ENCODE results near the gene TOMM5. TPM values are rescaled to one million over a fixed set of nuclear protein-coding genes. Genes with fewer than 3 reads are reported as not detected.

The TOMM5 gene
- total and polyA plus RNA-seq, 2 donors (not counting 1 experiment from before 2014, with no cell fraction given), result 113 to 162 TPM

GRCh38 chr9:37620396-37620795 is 28.0 kb upstream of the TOMM5 start:
- Histone ChIP-seq H3K4me3 (replicated peaks in 1 of 4; ENCODE audit: control extremely low read depth in 1 of 4, insufficient read depth in 1 of 4, low read depth in 3 of 4, low read length in 4 of 4) (no peak overlapping the region), H3K36me3 (ENCODE audit: control insufficient read depth, insufficient read depth, low read length) (no peaks in the 10 kb centered on the region), H3K9me3 (ENCODE audit: control insufficient read depth, insufficient read depth, low read depth, low read length) (no peaks in the 10 kb centered on the region), H2AFZ (ENCODE audit: low read length) (no peak overlapping the region), H3K79me2 (ENCODE audit: control insufficient read depth, insufficient read depth, low read length) (no peaks in the 10 kb centered on the region), H3K4me2 (ENCODE audit: extremely low read depth, insufficient read depth, low read length) (no peak overlapping the region), H3K4me1 (ENCODE audit: control insufficient read depth, extremely low read depth, insufficient read depth, low read length) (no peaks in the 10 kb centered on the region), H4K20me1 (ENCODE audit: control insufficient read depth, extremely low read depth, insufficient read depth, low read length) (no peaks in the 10 kb centered on the region), H3K27me3 (ENCODE audit: control insufficient read depth, insufficient read depth, low read length) (no peaks in the 10 kb centered on the region), H3K27ac (ENCODE audit: insufficient read depth, low read length) (no peak overlapping the region), H3K9ac (ENCODE audit: insufficient read depth, low read length) (no peak overlapping the region)
- TF ChIP-seq EZH2 (IDR thresholded peaks at IDR 0.05; ENCODE audit: low read length, missing control alignments) (no peak), CTCF (conservative IDR thresholded peaks at IDR 0.05 in 1 of 2, IDR thresholded peaks at IDR 0.05 in 1 of 2; ENCODE audit: low read depth in 1 of 2, low read length in 2 of 2) (no peak)
- DNase-seq (ENCODE audit: low read depth in 2 of 2), result no peak

- H3K9me3 ChIP-seq (ENCODE audit: control insufficient read depth, insufficient read depth, low read depth, low read length), result no peaks in the 10 kb centered on the region
- no peak overlapping the region for H3K4me2 ChIP-seq (ENCODE audit: extremely low read depth, insufficient read depth, low read length)
- no peak overlapping the region for H3K27ac ChIP-seq (ENCODE audit: insufficient read depth, low read length)
- H3K79me2 ChIP-seq (ENCODE audit: control insufficient read depth, insufficient read depth, low read length), result no peaks in the 10 kb centered on the region
- H3K36me3 ChIP-seq (ENCODE audit: control insufficient read depth, insufficient read depth, low read length), result no peaks in the 10 kb centered on the region
- no peak for DNase-seq (ENCODE audit: low read depth in 2 of 2)
- H3K4me3 ChIP-seq (replicated peaks in 1 of 4; ENCODE audit: control extremely low read depth in 1 of 4, insufficient read depth in 1 of 4, low read depth in 3 of 4, low read length in 4 of 4), result no peak overlapping the region
- no peak overlapping the region for H2AFZ ChIP-seq (ENCODE audit: low read length)
- TF ChIP-seq CTCF (conservative IDR thresholded peaks at IDR 0.05 in 1 of 2, IDR thresholded peaks at IDR 0.05 in 1 of 2; ENCODE audit: low read depth in 1 of 2, low read length in 2 of 2) (no peak), EZH2 (IDR thresholded peaks at IDR 0.05; ENCODE audit: low read length, missing control alignments) (no peak)
- no peaks in the 10 kb centered on the region for H3K4me1 ChIP-seq (ENCODE audit: control insufficient read depth, extremely low read depth, insufficient read depth, low read length)
- H3K9ac ChIP-seq (ENCODE audit: insufficient read depth, low read length), result no peak overlapping the region
- no peaks in the 10 kb centered on the region for H4K20me1 ChIP-seq (ENCODE audit: control insufficient read depth, extremely low read depth, insufficient read depth, low read length)
- H3K27me3 ChIP-seq (ENCODE audit: control insufficient read depth, insufficient read depth, low read length), result no peaks in the 10 kb centered on the region
These were observed 27.4 kb upstream of the TOMM5 start for GRCh38 chr9:37619806-37620205.

GRCh38 chr9:37618817-37619216 is 26.4 kb upstream of the TOMM5 start:
- peak in 1 of 2 donors; percentile 70 for DNase-seq (ENCODE audit: low read depth in 2 of 2)
- Histone ChIP-seq H3K27me3 (ENCODE audit: control insufficient read depth, insufficient read depth, low read length) (no peaks in the 10 kb centered on the region), H3K36me3 (ENCODE audit: control insufficient read depth, insufficient read depth, low read length) (no peaks in the 10 kb centered on the region), H3K9ac (ENCODE audit: insufficient read depth, low read length) (no peak overlapping the region), H3K27ac (ENCODE audit: insufficient read depth, low read length) (peak overlapping the region; percentile 18), H3K4me3 (replicated peaks in 1 of 4; ENCODE audit: control extremely low read depth in 1 of 4, insufficient read depth in 1 of 4, low read depth in 3 of 4, low read length in 4 of 4) (no peak overlapping the region), H2AFZ (ENCODE audit: low read length) (peak overlapping the region; percentile 22), H4K20me1 (ENCODE audit: control insufficient read depth, extremely low read depth, insufficient read depth, low read length) (no peaks in the 10 kb centered on the region), H3K4me1 (ENCODE audit: control insufficient read depth, extremely low read depth, insufficient read depth, low read length) (no peaks in the 10 kb centered on the region), H3K9me3 (ENCODE audit: control insufficient read depth, insufficient read depth, low read depth, low read length) (no peaks in the 10 kb centered on the region), H3K4me2 (ENCODE audit: extremely low read depth, insufficient read depth, low read length) (peak overlapping the region; percentile 26), H3K79me2 (ENCODE audit: control insufficient read depth, insufficient read depth, low read length) (no peaks in the 10 kb centered on the region)
- TF ChIP-seq CTCF (conservative IDR thresholded peaks at IDR 0.05 in 1 of 2, IDR thresholded peaks at IDR 0.05 in 1 of 2; ENCODE audit: low read depth in 1 of 2, low read length in 2 of 2) (no peak), EZH2 (IDR thresholded peaks at IDR 0.05; ENCODE audit: low read length, missing control alignments) (no peak)
